GM21717 (cell line): ENCODE data around the gene CEP85L.

Source experiments
- ATAC-seq: cut with Tn5 transposase; IDR thresholded peaks from one replicate; pipeline ENCODE4 v1.9.1; 2021; ENCODE audit warnings: mild to moderate bottlenecking, moderate library complexity; ENCODE audit not compliant: unreplicated experiment

Gene CEP85L

DNA sequence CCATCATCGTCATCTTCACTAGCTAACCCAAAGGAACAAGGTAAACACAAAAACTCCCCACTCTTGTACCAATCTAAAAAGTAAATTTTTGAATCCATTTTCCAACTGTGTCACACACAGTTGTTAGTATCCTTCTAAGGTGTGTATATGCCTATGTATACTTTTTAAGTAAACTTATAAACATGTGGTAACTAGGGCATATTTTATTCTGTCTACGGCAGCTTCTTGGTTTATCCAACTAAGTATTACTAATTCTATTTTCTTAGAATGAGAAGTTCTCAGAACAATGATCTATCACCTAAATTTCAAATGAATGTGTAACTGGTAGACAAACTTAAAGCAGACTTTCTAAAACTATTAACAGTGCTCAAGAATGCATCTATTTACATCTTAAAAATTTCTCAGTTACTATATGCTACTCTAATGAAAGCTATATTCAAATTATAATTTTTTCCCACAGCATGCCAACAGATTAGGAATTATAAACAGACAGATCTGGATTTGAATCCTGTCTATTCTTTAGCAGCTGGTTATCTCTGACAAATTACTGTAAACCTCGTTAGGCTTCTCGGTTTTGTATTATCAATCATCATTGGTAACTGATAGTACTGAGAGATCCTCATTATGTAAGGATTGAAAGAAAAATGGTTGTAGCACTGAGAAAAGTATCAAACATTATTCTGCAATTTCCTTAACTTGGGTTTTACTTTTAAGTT is 105.1 kb downstream of the CEP85L start:
- ATAC-seq = no peak

DNA sequence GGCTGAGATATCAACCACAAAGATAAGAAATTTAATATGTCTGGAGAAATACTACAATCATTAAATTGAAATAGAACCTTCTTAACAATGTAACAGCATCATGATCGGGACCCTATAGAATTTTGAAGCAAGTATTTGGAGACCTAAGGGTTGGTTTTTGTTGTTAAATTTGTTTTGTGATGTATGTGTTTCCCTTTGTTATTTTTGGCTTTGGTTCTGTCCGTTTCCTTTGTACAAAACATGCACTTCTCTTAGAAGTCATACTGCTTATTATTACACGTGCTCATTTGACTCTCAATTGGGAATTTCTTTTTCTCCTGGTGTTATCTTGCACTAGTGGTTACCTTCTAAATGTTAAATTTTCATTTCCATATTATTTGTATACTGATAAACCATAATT is 107.3 kb downstream of the CEP85L start:
- ATAC-seq = no peak

DNA sequence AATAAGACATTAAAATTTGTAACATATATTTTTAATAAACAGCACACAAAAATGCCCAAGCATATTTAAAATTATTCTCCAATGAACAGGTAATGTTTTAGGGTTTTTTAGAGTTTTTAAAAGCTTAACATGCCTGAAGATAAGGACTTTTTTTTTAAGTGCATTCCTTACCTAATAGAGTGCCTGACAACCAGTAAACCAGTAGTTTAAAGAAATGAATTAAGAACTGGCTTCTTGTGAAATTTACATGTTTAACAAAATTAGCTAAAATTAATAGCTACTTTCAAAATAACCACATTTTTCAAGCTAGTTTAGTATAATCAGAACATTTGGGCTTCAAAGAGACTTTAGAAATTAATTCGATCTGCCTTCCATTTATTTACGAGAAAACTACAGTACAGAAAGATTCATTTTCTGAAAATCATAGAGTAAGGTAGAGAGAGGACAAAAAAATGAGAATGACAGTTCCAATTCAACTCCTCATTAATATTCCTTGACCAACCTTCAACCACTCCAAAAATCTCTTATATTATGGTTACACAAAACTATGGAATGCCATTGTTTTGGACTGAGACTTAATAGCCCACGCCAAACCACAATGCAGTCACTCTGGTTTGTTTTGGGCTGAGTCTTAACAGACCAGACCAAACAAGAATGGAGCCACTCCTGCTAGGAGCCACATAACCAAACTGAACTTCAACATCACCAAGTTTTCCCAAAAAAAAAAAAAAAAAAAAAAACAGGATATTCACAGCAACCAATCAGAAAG is 109.0 kb downstream of the CEP85L start:
- no peak for ATAC-seq

DNA sequence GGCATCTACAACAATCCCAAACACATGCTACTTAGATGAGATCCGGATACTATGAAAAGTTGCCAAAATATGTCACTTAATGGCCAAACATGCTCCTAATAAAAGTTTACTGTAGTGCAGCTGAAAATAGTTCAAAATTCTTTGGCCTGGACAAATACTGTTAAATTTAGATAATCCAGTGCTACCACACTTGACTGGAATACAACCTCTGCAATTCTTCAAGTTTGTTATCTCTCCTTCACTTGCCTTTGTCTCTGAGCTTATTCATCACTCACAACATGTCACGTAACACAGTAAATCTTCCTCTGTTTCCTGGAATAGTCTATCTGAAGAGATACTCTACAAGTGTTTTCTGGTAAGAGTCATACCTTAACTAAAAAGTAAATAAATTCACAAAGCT is 113.8 kb downstream of the CEP85L start:
- ATAC-seq = no peak

- no peak for ATAC-seq
Measured at GRCh38 chr6:118536478-118536877, 114.9 kb downstream of the CEP85L start.

GRCh38 chr6:118535176-118535844 is 116.1 kb downstream of the CEP85L start:
- no peak for ATAC-seq

GRCh38 chr6:118530942-118531341 is 120.4 kb downstream of the CEP85L start:
- ATAC-seq = no peak

DNA sequence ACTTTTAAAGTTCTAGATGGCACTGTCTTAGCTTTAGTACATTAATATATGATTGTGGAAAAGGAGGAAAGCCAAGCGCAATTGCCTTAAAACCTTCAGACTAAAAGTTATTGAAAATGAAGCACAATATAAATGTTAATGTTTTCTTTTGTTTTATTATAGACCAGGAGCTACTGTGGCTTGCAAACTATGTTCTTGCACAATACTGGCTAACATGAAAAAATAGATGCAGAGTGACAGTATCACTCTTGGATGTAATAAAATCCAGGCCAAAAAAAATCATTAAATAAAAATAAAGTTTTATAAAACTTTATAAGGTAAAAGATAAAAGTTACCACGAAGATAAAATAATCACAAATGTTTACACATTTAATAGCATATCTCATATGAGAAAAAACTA is 121.6 kb downstream of the CEP85L start:
- ATAC-seq = no peak

- no peak for ATAC-seq
Measured at GRCh38 chr6:118528129-118528528, 123.3 kb downstream of the CEP85L start.

GRCh38 chr6:118525913-118526780 is 125.2 kb downstream of the CEP85L start:
- ATAC-seq = no peak

- ATAC-seq = no peak
Measured at GRCh38 chr6:118524686-118525085, 126.7 kb downstream of the CEP85L start.

DNA sequence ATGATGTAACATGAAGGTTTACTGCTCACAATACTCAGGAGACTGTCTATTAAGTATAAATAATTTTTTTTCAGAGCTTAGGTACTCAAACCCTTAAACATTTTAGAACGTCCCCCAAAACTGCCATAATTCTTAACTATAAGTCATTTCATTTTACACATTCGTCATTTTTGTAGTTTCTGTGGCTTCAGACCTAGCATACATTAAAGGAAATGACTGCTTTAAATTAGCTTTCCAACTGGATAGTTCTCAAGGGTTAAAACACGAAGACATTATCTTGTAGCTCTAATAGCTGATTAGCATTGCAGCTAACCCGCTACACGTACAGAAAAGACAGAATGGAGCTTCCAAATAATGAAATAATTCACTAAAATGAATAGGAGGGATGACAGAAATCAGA is 128.2 kb downstream of the CEP85L start:
- ATAC-seq = no peak

GRCh38 chr6:118522422-118522821 is 129.0 kb downstream of the CEP85L start:
- ATAC-seq = no peak

GRCh38 chr6:118514689-118515088 is 136.7 kb downstream of the CEP85L start:
- no peak for ATAC-seq

- ATAC-seq = no peak
Measured at GRCh38 chr6:118511930-118512715, 139.3 kb downstream of the CEP85L start.

DNA sequence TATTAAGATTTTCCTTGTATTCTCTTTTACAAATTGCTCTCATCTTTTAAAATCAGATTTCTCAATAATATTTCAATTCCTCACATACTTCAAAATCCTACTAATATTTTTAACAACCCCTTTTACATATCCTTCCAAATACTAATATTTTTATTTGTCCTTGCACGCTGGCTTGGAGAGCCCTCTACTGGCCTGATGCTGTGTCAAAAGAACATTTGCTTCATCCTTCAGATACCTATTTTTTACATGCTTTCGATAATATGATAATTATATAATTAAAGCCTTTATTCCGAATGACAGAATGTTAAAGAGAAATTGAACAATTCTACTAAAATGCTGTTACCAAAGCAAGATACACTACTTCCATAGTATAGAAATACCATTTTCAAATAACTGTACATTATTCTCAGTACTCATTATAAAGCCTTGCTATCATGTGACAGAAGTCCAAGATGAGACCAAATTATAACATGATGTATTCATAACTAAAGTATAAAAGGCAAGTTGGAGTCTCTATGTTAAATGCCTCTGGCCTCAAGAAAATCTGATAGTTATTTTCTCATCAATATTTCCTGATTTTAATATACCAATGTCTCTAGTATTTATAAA is 142.3 kb downstream of the CEP85L start:
- ATAC-seq = no peak

DNA sequence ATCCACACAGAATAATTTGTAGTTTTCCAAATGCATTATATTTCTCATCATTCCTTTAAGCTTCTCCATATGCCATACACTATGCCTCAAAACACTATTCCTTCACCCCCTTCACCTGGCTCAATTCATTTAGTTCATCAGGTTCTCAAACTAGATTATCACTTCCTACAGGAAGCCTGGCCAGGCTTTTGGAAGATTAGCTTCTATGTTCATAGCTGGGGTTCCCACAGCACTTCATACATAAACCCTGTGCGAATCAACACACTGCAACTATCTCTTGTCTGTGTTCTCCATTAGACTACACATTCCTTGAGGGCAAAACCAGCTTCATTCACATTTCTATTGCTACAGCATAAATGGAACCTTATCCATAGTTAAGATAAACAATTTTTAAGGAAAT is 143.8 kb downstream of the CEP85L start:
- ATAC-seq = no peak

GRCh38 chr6:118506071-118506638 is 145.2 kb downstream of the CEP85L start:
- no peak for ATAC-seq

- ATAC-seq = no peak
Measured at GRCh38 chr6:118505656-118506055, 145.7 kb downstream of the CEP85L start.
